ENCODE results near the gene SLC22A23. TPM values are rescaled to one million over a fixed set of nuclear protein-coding genes. Genes with fewer than 3 reads are reported as not detected.
A peak's percentile ranks its signal among the peaks of the same experiment; 100 is the strongest.

Gene SLC22A23
- total RNA-seq, 1 donor from 2014 or later = 5.7 TPM

DNA sequence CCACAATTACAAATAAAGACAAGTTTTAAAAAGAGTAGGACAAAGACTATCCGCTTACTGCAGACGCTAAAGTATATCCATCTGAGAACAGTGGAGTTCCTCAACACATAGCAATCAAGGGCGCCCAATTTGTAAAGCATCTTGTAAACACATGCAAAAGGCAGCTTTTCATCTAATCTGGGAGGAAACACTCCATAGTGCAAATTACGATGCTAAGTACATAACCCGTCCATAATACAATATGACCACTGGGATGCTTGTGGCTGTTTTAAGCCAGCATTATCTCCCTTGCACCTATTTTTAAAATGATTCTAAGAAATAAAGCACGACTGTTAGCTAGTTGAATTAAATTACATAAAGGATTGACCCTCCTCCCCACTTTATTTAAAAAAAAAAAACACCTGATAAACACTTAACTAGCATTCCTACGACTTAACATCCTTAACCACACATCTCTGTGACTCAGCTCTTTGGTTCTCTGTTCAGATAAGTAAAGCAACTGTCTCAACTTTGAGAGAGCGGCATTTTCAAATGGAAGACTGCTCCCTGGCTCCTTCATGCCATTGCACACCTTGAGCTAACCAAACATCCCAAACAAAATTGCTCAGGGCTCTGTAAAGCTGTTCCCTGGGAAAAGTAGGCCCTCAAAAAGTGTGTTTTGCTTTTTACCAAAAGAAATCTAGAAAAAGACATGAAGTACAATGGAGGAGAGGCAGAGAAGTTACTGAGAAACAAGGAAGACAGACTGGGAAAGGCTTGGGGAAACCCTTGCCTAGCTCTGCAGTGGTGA lies 14.2 kb downstream of the SLC22A23 start:
- Histone ChIP-seq H2AFZ (ENCODE audit: low read depth, low read length) (no peak overlapping the region), H3K9ac (ENCODE audit: low read length) (no peak overlapping the region), H3K36me3 (ENCODE audit: insufficient read depth, low read length) (no peaks in the 10 kb centered on the region), H3K4me3 (ENCODE audit: insufficient read depth, low read depth, low read length) (no peak overlapping the region), H3K4me2 (ENCODE audit: low read length) (peak overlapping the region; percentile 37), H4K20me1 (ENCODE audit: insufficient read depth, low read length) (peaks cover 11% of the 10 kb centered on the region), H3K79me2 (ENCODE audit: insufficient read depth, low read length) (peaks cover 29% of the 10 kb centered on the region), H3K27ac (ENCODE audit: low read depth, low read length) (no peak overlapping the region), H3K4me1 (ENCODE audit: insufficient read depth, low read length) (peaks cover 18% of the 10 kb centered on the region), H3K27me3 (ENCODE audit: insufficient read depth, low read length) (no peaks in the 10 kb centered on the region), H3K9me3 (ENCODE audit: insufficient read depth, low read depth, low read length) (no peaks in the 10 kb centered on the region)
- Mint-ChIP-seq H3K36me3 (ENCODE audit: low read depth, unreplicated experiment) (peaks cover 3% of the 10 kb centered on the region), H3K4me1 (ENCODE audit: low read depth, unreplicated experiment) (peaks cover 25% of the 10 kb centered on the region), H3K27ac (ENCODE audit: unreplicated experiment) (no peak overlapping the region), H3K9me3 (ENCODE audit: unreplicated experiment) (no peaks in the 10 kb centered on the region), H3K27me3 (ENCODE audit: low read depth, unreplicated experiment) (peaks cover 12% of the 10 kb centered on the region), H3K4me3 (ENCODE audit: unreplicated experiment) (no peak overlapping the region)
- DNase-seq (ENCODE audit: low read depth) (peak; percentile 92), FAIRE-seq (no peak)
- TF ChIP-seq, protein P1, sequence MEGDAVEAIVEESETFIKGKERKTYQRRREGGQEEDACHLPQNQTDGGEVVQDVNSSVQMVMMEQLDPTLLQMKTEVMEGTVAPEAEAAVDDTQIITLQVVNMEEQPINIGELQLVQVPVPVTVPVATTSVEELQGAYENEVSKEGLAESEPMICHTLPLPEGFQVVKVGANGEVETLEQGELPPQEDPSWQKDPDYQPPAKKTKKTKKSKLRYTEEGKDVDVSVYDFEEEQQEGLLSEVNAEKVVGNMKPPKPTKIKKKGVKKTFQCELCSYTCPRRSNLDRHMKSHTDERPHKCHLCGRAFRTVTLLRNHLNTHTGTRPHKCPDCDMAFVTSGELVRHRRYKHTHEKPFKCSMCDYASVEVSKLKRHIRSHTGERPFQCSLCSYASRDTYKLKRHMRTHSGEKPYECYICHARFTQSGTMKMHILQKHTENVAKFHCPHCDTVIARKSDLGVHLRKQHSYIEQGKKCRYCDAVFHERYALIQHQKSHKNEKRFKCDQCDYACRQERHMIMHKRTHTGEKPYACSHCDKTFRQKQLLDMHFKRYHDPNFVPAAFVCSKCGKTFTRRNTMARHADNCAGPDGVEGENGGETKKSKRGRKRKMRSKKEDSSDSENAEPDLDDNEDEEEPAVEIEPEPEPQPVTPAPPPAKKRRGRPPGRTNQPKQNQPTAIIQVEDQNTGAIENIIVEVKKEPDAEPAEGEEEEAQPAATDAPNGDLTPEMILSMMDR (IDR thresholded peaks at IDR 0.05; ENCODE audit: insufficient read depth, low read depth, low read length) = no peak
- TF ChIP-seq EZH2 (IDR thresholded peaks at IDR 0.05; ENCODE audit: insufficient read depth, low read length) = no peak

DNA sequence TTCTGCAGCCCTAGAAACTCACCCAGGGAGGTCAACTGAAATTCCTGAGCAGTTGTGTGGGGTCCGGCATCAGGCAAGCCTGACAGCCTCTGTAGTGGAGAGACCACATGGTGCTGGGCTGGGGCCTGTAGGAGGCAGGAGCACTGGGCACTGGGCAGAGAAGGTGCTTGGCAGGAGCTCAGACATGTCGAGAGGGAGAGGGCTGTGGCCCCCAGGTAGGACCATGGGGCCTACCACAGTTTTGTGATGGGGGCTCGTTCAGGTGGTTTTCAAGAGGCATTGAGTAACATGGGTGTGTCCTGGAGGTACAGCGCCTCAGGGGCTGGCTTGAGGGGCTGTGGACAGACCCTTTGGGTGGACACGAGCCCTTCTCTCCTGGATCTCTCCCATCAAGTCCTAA lies 15.9 kb downstream of the SLC22A23 start:
- H3K27me3 ChIP-seq (ENCODE audit: insufficient read depth, low read length) = no peaks in the 10 kb centered on the region
- no peak for TF ChIP-seq EZH2 (IDR thresholded peaks at IDR 0.05; ENCODE audit: insufficient read depth, low read length)
- TF ChIP-seq, protein P1 (IDR thresholded peaks at IDR 0.05; ENCODE audit: insufficient read depth, low read depth, low read length) = no peak
- Mint-ChIP-seq H3K36me3 (ENCODE audit: low read depth, unreplicated experiment) (peaks cover 6% of the 10 kb centered on the region), H3K4me1 (ENCODE audit: low read depth, unreplicated experiment) (peaks cover 25% of the 10 kb centered on the region), H3K4me3 (ENCODE audit: unreplicated experiment) (no peak overlapping the region), H3K9me3 (ENCODE audit: unreplicated experiment) (peaks cover 3% of the 10 kb centered on the region), H3K27me3 (ENCODE audit: low read depth, unreplicated experiment) (peaks cover 12% of the 10 kb centered on the region), H3K27ac (ENCODE audit: unreplicated experiment) (no peak overlapping the region)
- no peak overlapping the region for H3K27ac ChIP-seq (ENCODE audit: low read depth, low read length)
- peaks cover 16% of the 10 kb centered on the region for H4K20me1 ChIP-seq (ENCODE audit: insufficient read depth, low read length)
- FAIRE-seq (no peak), DNase-seq (ENCODE audit: low read depth) (no peak)
- no peak overlapping the region for H2AFZ ChIP-seq (ENCODE audit: low read depth, low read length)
- no peaks in the 10 kb centered on the region for H3K9me3 ChIP-seq (ENCODE audit: insufficient read depth, low read depth, low read length)
- H3K4me3 ChIP-seq (ENCODE audit: insufficient read depth, low read depth, low read length) = no peak overlapping the region
- H3K4me1 ChIP-seq (ENCODE audit: insufficient read depth, low read length) = peaks cover 18% of the 10 kb centered on the region
- no peak overlapping the region for H3K4me2 ChIP-seq (ENCODE audit: low read length)
- no peaks in the 10 kb centered on the region for H3K36me3 ChIP-seq (ENCODE audit: insufficient read depth, low read length)
- H3K79me2 ChIP-seq (ENCODE audit: insufficient read depth, low read length) = peaks cover 19% of the 10 kb centered on the region
- H3K9ac ChIP-seq (ENCODE audit: low read length) = no peak overlapping the region

DNA sequence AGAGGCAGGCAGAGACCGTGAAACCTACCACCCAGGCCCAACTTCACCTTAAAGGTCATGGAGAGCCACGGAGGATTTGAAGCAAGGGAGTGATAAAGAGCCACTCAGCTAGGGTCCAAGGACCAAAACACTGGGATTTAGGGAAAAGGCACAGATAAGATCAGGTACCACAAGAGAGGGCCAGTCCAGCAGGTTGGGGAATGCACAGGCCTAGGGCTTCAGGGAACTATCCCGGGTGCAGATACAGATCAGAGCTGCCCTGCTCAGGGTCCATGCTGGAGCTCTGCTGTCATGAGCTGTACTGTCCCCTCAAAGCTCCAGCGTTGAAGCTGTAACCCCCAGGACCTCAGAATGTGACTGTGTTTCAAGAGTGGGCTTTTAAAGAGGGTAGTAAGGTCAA lies 16.9 kb downstream of the SLC22A23 start:
- Histone ChIP-seq H2AFZ (ENCODE audit: low read depth, low read length) (no peak overlapping the region), H3K79me2 (ENCODE audit: insufficient read depth, low read length) (peaks cover 16% of the 10 kb centered on the region), H3K4me3 (ENCODE audit: insufficient read depth, low read depth, low read length) (no peak overlapping the region), H3K27ac (ENCODE audit: low read depth, low read length) (no peak overlapping the region), H3K9ac (ENCODE audit: low read length) (no peak overlapping the region), H3K9me3 (ENCODE audit: insufficient read depth, low read depth, low read length) (no peaks in the 10 kb centered on the region), H3K27me3 (ENCODE audit: insufficient read depth, low read length) (no peaks in the 10 kb centered on the region), H3K36me3 (ENCODE audit: insufficient read depth, low read length) (no peaks in the 10 kb centered on the region), H3K4me1 (ENCODE audit: insufficient read depth, low read length) (peaks cover 18% of the 10 kb centered on the region), H4K20me1 (ENCODE audit: insufficient read depth, low read length) (peaks cover 16% of the 10 kb centered on the region), H3K4me2 (ENCODE audit: low read length) (no peak overlapping the region)
- Mint-ChIP-seq H3K9me3 (ENCODE audit: unreplicated experiment) (peaks cover 8% of the 10 kb centered on the region), H3K27me3 (ENCODE audit: low read depth, unreplicated experiment) (peaks cover 18% of the 10 kb centered on the region), H3K4me1 (ENCODE audit: low read depth, unreplicated experiment) (peaks cover 25% of the 10 kb centered on the region), H3K4me3 (ENCODE audit: unreplicated experiment) (no peak overlapping the region), H3K27ac (ENCODE audit: unreplicated experiment) (no peak overlapping the region), H3K36me3 (ENCODE audit: low read depth, unreplicated experiment) (peaks cover 6% of the 10 kb centered on the region)
- DNase-seq (ENCODE audit: low read depth) (no peak), FAIRE-seq (no peak)
- TF ChIP-seq, protein P1 (IDR thresholded peaks at IDR 0.05; ENCODE audit: insufficient read depth, low read depth, low read length) = no peak
- TF ChIP-seq EZH2 (IDR thresholded peaks at IDR 0.05; ENCODE audit: insufficient read depth, low read length) = no peak
